Panc1 (cell line): ENCODE results near the gene DCTD.

Experiments
- CTCF ChIP-seq: fragments of 450-650 bp; IDR thresholded peaks from 2 replicates; pipeline ENCODE4 v1.5.1; 2017; ENCODE audit warnings: mild to moderate bottlenecking
- REST ChIP-seq, 2 experiments: IDR thresholded peaks; 2 replicates each; pipeline ENCODE4 v1.6.1; 2011 to 2012; ENCODE audit warnings: low read depth in 2 of 2, control low read depth in 1 of 2, low read length in 1 of 2, mild to moderate bottlenecking in 1 of 2, moderate library complexity in 1 of 2; ENCODE audit not compliant: insufficient read depth in 1 of 2

GRCh38 chr4:182894681-182895275 is 22.4 kb downstream of the DCTD start:
- TF ChIP-seq CTCF (no peak), REST (IDR thresholded peaks at IDR 0.05; ENCODE audit: insufficient read depth in 1 of 2, low read depth in 2 of 2, low read length in 1 of 2) (no peak)
